ENCODE data around the gene ATXN1. TPM values are rescaled to one million over a fixed set of nuclear protein-coding genes. Genes with fewer than 3 reads are reported as not detected.

ATXN1 gene
- total and polyA plus RNA-seq, 2 of the 8 experiments (the other 6 are each of a cell fraction or from before 2014, with no cell fraction given) = 1.6 to 4.0 TPM

DNA sequence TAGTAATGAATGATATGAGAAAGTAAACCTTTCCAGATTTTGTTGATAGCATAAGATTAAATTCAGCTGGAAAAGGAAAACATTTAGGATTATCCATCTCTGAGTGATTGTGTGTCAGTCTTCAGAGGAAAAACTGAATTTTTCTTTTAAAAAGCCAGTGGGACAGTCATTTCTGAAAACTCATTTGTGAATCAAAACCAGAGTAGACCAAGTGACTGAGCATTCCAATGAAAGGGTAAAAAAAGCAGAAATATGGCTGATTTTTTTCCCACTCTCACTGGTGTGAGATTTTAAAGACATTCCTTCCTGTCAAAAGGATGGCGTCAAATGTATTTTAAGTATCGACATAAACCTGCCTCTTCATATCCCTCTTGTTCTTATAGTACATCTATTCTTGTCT, 308.9 kb downstream of the ATXN1 start (continued):
- TF ChIP-seq POU5F1 (IDR thresholded peaks at IDR 0.05; ENCODE audit: low read depth, low read length) (no peak), JUND (IDR thresholded peaks at IDR 0.05; ENCODE audit: low read length) (no peak), FOSL1 (IDR thresholded peaks at IDR 0.05; ENCODE audit: insufficient read depth, low read depth, low read length) (no peak), SIRT6 (IDR thresholded peaks at IDR 0.05; ENCODE audit: low read length) (no peak), POLR2A (IDR thresholded peaks at IDR 0.05; ENCODE audit: control extremely low read depth in 1 of 2, low read depth in 2 of 2, low read length in 2 of 2) (no peak), TAF1 (IDR thresholded peaks at IDR 0.05; ENCODE audit: low read depth, low read length) (no peak)
